ENCODE data around the gene PABPN1L. TPM values are rescaled to one million over a fixed set of nuclear protein-coding genes. Genes with fewer than 3 reads are reported as not detected.
"Not testable (repeated sequence)": the region's sequence is repeated elsewhere in the genome, so short reads cannot be mapped to it uniquely, and the experiment has no call there.

The PABPN1L gene
- total RNA-seq, 1 experiment from 2014 or later: not detected

DNA sequence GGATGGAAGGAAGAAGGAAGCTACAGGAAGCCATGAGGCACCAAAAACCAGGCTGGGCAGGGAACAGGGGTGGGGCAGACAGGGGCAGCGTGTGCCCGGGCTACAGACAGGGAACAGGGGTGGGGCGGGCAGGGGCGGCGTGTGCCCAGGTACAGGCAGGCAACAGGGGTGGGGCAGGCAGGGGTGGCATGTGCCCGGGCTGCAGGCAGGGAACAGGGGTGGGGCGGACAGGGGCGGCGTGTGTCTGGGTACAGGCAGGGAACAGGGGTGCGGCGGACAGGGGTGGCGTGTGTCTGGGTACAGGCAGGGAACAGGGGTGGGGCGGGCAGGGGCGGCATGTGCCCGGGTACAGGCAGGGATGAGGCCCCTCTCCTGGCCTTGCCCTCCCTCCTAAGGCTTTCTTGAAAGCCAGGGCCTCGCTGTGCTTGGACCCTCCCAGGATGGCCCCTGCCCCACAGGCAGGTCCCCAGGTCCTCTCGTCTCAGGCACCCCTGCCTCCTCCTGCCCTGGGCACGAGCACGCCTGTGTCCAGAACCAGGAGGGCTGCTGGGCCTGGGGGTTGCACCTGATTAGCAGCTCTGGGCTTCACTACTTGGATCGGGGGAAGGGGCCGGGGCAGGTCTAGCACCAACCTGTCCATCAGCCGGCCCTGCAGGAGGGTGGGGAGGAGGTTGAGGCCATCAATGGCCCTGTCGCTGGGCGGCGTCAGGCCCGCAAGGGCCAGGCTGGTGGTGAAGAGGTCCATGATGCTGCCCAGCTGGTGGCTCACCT lies 40.2 kb downstream of the PABPN1L start:
- Mint-ChIP-seq H3K27me3 (ENCODE audit: unreplicated experiment) (no peaks in the 10 kb centered on the region), H3K4me3 (ENCODE audit: low read depth, unreplicated experiment) (no peak overlapping the region), H3K27ac (ENCODE audit: unreplicated experiment) (no peak overlapping the region), H3K36me3 (ENCODE audit: insufficient read depth, unreplicated experiment) (peaks cover 26% of the 10 kb centered on the region), H3K4me1 (ENCODE audit: low read depth, unreplicated experiment) (no peaks in the 10 kb centered on the region), H3K9me3 (ENCODE audit: low read depth, unreplicated experiment) (no peaks in the 10 kb centered on the region)
- TF ChIP-seq, protein P1, sequence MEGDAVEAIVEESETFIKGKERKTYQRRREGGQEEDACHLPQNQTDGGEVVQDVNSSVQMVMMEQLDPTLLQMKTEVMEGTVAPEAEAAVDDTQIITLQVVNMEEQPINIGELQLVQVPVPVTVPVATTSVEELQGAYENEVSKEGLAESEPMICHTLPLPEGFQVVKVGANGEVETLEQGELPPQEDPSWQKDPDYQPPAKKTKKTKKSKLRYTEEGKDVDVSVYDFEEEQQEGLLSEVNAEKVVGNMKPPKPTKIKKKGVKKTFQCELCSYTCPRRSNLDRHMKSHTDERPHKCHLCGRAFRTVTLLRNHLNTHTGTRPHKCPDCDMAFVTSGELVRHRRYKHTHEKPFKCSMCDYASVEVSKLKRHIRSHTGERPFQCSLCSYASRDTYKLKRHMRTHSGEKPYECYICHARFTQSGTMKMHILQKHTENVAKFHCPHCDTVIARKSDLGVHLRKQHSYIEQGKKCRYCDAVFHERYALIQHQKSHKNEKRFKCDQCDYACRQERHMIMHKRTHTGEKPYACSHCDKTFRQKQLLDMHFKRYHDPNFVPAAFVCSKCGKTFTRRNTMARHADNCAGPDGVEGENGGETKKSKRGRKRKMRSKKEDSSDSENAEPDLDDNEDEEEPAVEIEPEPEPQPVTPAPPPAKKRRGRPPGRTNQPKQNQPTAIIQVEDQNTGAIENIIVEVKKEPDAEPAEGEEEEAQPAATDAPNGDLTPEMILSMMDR (IDR thresholded peaks at IDR 0.05; ENCODE audit: unreplicated experiment): no peak
- no peak for DNase-seq
- intact Hi-C loops (cut with micrococcal nuclease; ENCODE audit: unreplicated experiment): no loop called here
- CTCF ChIA-PET: no interaction called here
- no TSS peak for BruUV-seq (replicated peaks)

DNA sequence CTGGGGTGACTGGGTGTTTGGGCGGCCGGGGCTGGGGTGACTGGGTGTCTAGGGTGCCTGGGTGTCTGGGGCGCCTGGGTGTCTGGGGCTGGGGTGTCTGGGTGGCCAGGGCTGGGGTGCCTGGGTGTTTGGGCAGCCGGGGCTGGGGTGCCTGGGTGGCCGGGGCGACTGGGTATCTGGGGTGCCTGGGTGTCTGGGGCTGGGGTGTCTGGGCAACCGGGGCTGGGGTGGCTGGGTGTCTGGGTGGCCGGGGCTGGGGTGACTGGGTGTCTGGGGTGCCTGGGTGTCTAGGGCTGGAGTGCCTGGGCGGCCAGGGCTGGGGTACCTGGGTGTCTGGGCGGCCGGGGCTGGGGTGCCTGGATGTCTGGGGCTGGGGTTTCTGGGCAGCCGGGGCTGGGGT lies 41.3 kb downstream of the PABPN1L start:
- TF ChIP-seq, protein P1 (IDR thresholded peaks at IDR 0.05; ENCODE audit: unreplicated experiment): no peak
- Mint-ChIP-seq H3K36me3 (ENCODE audit: insufficient read depth, unreplicated experiment) (peaks cover 19% of the 10 kb centered on the region), H3K27me3 (ENCODE audit: unreplicated experiment) (no peaks in the 10 kb centered on the region), H3K4me3 (ENCODE audit: low read depth, unreplicated experiment) (no peak overlapping the region), H3K4me1 (ENCODE audit: low read depth, unreplicated experiment) (no peaks in the 10 kb centered on the region), H3K9me3 (ENCODE audit: low read depth, unreplicated experiment) (no peaks in the 10 kb centered on the region), H3K27ac (ENCODE audit: unreplicated experiment) (no peak overlapping the region)
- BruUV-seq (replicated peaks): no TSS peak
- intact Hi-C loops (cut with micrococcal nuclease; ENCODE audit: unreplicated experiment): no loop called here
- DNase-seq: no peak
- CTCF ChIA-PET: interaction anchor here (0.7 to 0.9 kb wide), 2 partner anchors 15 to 1126 kb away, joined by 5 read pairs; no protein-coding TSS in a partner anchor

DNA sequence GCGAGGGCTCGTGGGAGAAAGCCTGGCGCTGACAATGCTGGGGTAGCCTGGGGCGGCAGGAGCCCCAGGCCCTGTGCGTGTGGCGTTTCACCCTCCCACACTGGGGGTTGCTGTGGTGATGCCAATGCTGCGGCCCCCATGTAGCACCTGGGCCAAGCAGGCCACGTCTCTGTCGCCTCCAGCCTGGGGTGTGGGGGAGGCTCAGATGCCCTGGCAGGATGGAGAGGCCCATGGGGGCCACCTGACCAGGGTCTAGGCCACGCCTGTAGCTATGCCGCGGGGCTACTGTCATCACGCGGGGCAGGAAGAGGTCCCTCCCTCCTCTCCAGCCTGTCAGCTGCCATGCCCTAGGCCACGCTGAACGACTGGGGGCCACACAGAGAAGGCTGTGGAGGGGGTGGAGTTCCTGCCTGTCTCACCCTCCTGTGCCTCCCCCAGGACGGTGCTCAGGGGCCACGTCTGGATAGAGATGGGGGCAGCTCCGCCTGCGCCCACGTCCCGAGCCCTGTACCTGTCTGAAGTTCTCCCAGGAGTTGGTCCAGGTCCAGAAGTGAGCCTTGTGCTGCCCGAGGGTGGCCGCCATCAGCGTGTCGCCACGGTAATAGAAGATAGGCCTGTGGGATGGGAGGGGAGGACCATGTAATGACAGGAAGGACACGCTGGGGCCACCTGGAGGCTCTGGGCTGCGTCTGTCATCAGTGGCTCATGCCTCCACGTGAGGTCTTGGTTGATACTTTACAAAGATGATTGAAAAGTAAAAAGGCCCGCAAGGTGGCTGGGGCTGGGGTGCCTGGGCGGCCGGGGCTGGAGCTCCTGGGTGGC lies 42.0 kb downstream of the PABPN1L start:
- H3K4me1 Mint-ChIP-seq (ENCODE audit: low read depth, unreplicated experiment): no peaks in the 10 kb centered on the region
- intact Hi-C loops (cut with micrococcal nuclease; ENCODE audit: unreplicated experiment): no loop called here
- H3K27me3 Mint-ChIP-seq (ENCODE audit: unreplicated experiment): no peaks in the 10 kb centered on the region
- no peak overlapping the region for H3K4me3 Mint-ChIP-seq (ENCODE audit: low read depth, unreplicated experiment)
- no peak for DNase-seq
- H3K9me3 Mint-ChIP-seq (ENCODE audit: low read depth, unreplicated experiment): no peaks in the 10 kb centered on the region
- no peak overlapping the region for H3K27ac Mint-ChIP-seq (ENCODE audit: unreplicated experiment)
- H3K36me3 Mint-ChIP-seq (ENCODE audit: insufficient read depth, unreplicated experiment): peaks cover 12% of the 10 kb centered on the region
- BruUV-seq (replicated peaks): no TSS peak
- TF ChIP-seq, protein P1 (IDR thresholded peaks at IDR 0.05; ENCODE audit: unreplicated experiment): no peak
- CTCF ChIA-PET: interaction anchor here (0.7 to 0.9 kb wide), 2 partner anchors 16 to 1127 kb away, joined by 5 read pairs; no protein-coding TSS in a partner anchor

- H3K36me3 Mint-ChIP-seq (ENCODE audit: insufficient read depth, unreplicated experiment); H3K9me3 Mint-ChIP-seq (ENCODE audit: low read depth, unreplicated experiment); BruUV-seq (replicated peaks); H3K4me3 Mint-ChIP-seq (ENCODE audit: low read depth, unreplicated experiment); DNase-seq; H3K27me3 Mint-ChIP-seq (ENCODE audit: unreplicated experiment); intact Hi-C loops (cut with micrococcal nuclease; ENCODE audit: unreplicated experiment); H3K27ac Mint-ChIP-seq (ENCODE audit: unreplicated experiment); H3K4me1 Mint-ChIP-seq (ENCODE audit: low read depth, unreplicated experiment); CTCF ChIA-PET: not testable (repeated sequence)
These were observed 42.8 kb downstream of the PABPN1L start for GRCh38 chr16:88823646-88824045.
